Upper lobe of left lung (tissue), 6 donors: Measurements from ENCODE around the gene NEK1. TPM values are rescaled to one million over a fixed set of nuclear protein-coding genes. Genes with fewer than 3 reads are reported as not detected.

ENCODE experiments used
- ATAC-seq, 2 donors: fragments of 200-7000 bp; cut with Tn5 transposase; one replicate each; pipeline ENCODE4 v1.9.1; 2022; ENCODE audit warnings: mild to moderate bottlenecking in 2 of 2, moderate library complexity in 2 of 2; ENCODE audit not compliant: low FRiP score in 2 of 2
- DNase-seq, 2 donors: peaks; one replicate each; pipeline ENCODE4 v3.0.0-alpha.2; 2019 to 2020
- H3K27ac ChIP-seq, 4 donors: fragments of 200-600 bp; sonication (generic); one replicate each; pipeline ENCODE4 v1.5.1; 2016 to 2019
- H3K27me3 ChIP-seq, 4 donors: fragments of 200-600 bp; sonication (generic); one replicate each; pipeline ENCODE4 v1.5.1; 2017 to 2019
- H3K36me3 ChIP-seq, 4 donors: fragments of 200-600 bp; sonication (generic); one replicate each; pipeline ENCODE4 v1.5.1; 2016 to 2019
- H3K4me1 ChIP-seq, 4 donors: fragments of 200-600 bp; sonication (generic); one replicate each; pipeline ENCODE4 v1.5.1; 2018 to 2019
- H3K4me3 ChIP-seq, 4 donors: fragments of 200-600 bp; sonication (generic); one replicate each; pipeline ENCODE4 v1.5.1; 2017 to 2019; ENCODE audit warnings: mild to moderate bottlenecking in 2 of 4, moderate library complexity in 1 of 4
- H3K9me3 ChIP-seq, 4 donors: fragments of 200-600 bp; sonication (generic); one replicate each; pipeline ENCODE4 v1.5.1; 2018 to 2019
- CTCF ChIP-seq, 6 experiments: fragments of 450-650 bp in 4 of 6; fragments of 200-600 bp in 2 of 6; sonication (generic) in 2 of 6; IDR thresholded peaks; one replicate each; pipeline ENCODE4 v1.5.1; 2016 to 2019; ENCODE audit warnings: antibody characterized with exemption in 6 of 6
- EP300 ChIP-seq, 4 donors: sonication (generic); formaldehyde crosslinking; IDR thresholded peaks; one replicate each; pipeline ENCODE4 v1.5.1; 2017; ENCODE audit warnings: antibody characterized with exemption in 4 of 4, control low read depth in 2 of 4
- POLR2A ChIP-seq, 4 donors: fragments of 450-650 bp; IDR thresholded peaks; one replicate each; pipeline ENCODE4 v1.5.1; 2016 to 2017; ENCODE audit warnings: antibody characterized with exemption in 4 of 4, mild to moderate bottlenecking in 2 of 4
- POLR2AphosphoS5 ChIP-seq, 2 donors: sonication (generic); formaldehyde crosslinking; IDR thresholded peaks; one replicate each; pipeline ENCODE4 v1.5.1; 2017; ENCODE audit warnings: antibody characterized with exemption in 2 of 2
- WGBS, 2 donors: methylation state at CpG; one replicate each; pipeline ENCODE4 v1.1.5; 2017 to 2018; 5-methylcytosine and 5-hydroxymethylcytosine counted together
- total RNA-seq, 6 donors: library from RNA; depleted of rRNA in 4 of 6; stranded (reverse); fragments of >200 nt in 4 of 6; gene quantifications; one replicate each; pipeline versions ENCODE4 v1.1.0 to v1.2.1, GENCODE V29; 2016 to 2021
- donor health status: DM: no; HTN: no; CAD: no; lungs with moderate emphysema.
- donor health status: DM: no; HTN: yes; CAD: no; lungs with severe emphysema.

NEK1 gene
- total RNA-seq, 6 donors from 2014 or later: 6.9 to 24.2 (median 10.3) TPM

GRCh38 chr4:169652535-169652934 is 40.2 kb upstream of the NEK1 start:
- no peak for ATAC-seq
- TF ChIP-seq POLR2A (IDR thresholded peaks at IDR 0.05) (no peak), CTCF (IDR thresholded peaks at IDR 0.05) (no peak), EP300 (IDR thresholded peaks at IDR 0.05) (no peak), POLR2AphosphoS5 (IDR thresholded peaks at IDR 0.05) (no peak)

GRCh38 chr4:169650227-169650936 is 38.0 kb upstream of the NEK1 start:
- peak overlapping the region in 1 of 4 donors; percentile 5 for H3K27ac ChIP-seq
- no peak overlapping the region for H3K4me3 ChIP-seq
- H3K27me3 ChIP-seq: no peaks in the 10 kb centered on the region
- WGBS, 2 donors: 66% methylated on average over 3 of the region's 3 CpGs
- H3K4me1 ChIP-seq: peaks cover 0 to 9% (median 5%) of the 10 kb centered on the region in 4 donors
- no peak for DNase-seq
- no peak for ATAC-seq
- no peaks in the 10 kb centered on the region for H3K36me3 ChIP-seq
- TF ChIP-seq CTCF (IDR thresholded peaks at IDR 0.05) (no peak), EP300 (IDR thresholded peaks at IDR 0.05) (no peak), POLR2A (IDR thresholded peaks at IDR 0.05) (no peak)
- no peaks in the 10 kb centered on the region for H3K9me3 ChIP-seq

More at GRCh38 chr4:169652535-169652934, 40.2 kb upstream of the NEK1 start:
- no peak for DNase-seq
- no peaks in the 10 kb centered on the region for H3K27me3 ChIP-seq
- peaks cover 0 to 9% (median 5%) of the 10 kb centered on the region in 4 donors for H3K4me1 ChIP-seq
- H3K4me3 ChIP-seq: no peak overlapping the region
- H3K36me3 ChIP-seq: no peaks in the 10 kb centered on the region
- no peaks in the 10 kb centered on the region for H3K9me3 ChIP-seq
- H3K27ac ChIP-seq: no peak overlapping the region

GRCh38 chr4:169649545-169650226 is 37.3 kb upstream of the NEK1 start:
- no peaks in the 10 kb centered on the region for H3K27me3 ChIP-seq
- no peaks in the 10 kb centered on the region for H3K9me3 ChIP-seq
- DNase-seq (no peak), ATAC-seq (no peak)
- peak overlapping the region in 1 of 4 donors; percentile 5 for H3K27ac ChIP-seq
- TF ChIP-seq EP300 (IDR thresholded peaks at IDR 0.05) (no peak), POLR2A (IDR thresholded peaks at IDR 0.05) (no peak), POLR2AphosphoS5 (IDR thresholded peaks at IDR 0.05) (no peak), CTCF (IDR thresholded peaks at IDR 0.05) (no peak)
- H3K36me3 ChIP-seq: peaks cover 0 to 6% (median 0%) of the 10 kb centered on the region in 4 donors
- peaks cover 0 to 9% (median 5%) of the 10 kb centered on the region in 4 donors for H3K4me1 ChIP-seq
- H3K4me3 ChIP-seq: no peak overlapping the region
- 75 to 77% methylated on average over 7 of the region's 7 CpGs for WGBS, 2 donors

GRCh38 chr4:169645627-169646026 is 33.2 kb upstream of the NEK1 start:
- DNase-seq (no peak), ATAC-seq (no peak)
- peaks cover 0 to 20% (median 0%) of the 10 kb centered on the region in 4 donors for H3K36me3 ChIP-seq
- 85 to 89% methylated on average over 1 of the region's 1 CpG for WGBS, 2 donors
- H3K27me3 ChIP-seq: no peaks in the 10 kb centered on the region
- H3K4me3 ChIP-seq: no peak overlapping the region
- TF ChIP-seq POLR2A (IDR thresholded peaks at IDR 0.05): no peak
- no peaks in the 10 kb centered on the region for H3K9me3 ChIP-seq
- H3K4me1 ChIP-seq: peaks cover 0 to 7% (median 4%) of the 10 kb centered on the region in 4 donors
- H3K27ac ChIP-seq: no peak overlapping the region

- TF ChIP-seq CTCF (IDR thresholded peaks at IDR 0.05): no peak
- no peak for TF ChIP-seq POLR2AphosphoS5 (IDR thresholded peaks at IDR 0.05)
- no peak for TF ChIP-seq POLR2A (IDR thresholded peaks at IDR 0.05)
- no peak for TF ChIP-seq EP300 (IDR thresholded peaks at IDR 0.05)
- H3K36me3 ChIP-seq: peaks cover 0 to 23% (median 0%) of the 10 kb centered on the region in 4 donors
- no peak for DNase-seq
- H3K27me3 ChIP-seq: no peaks in the 10 kb centered on the region
- 95 to 97% methylated on average over 7 of the region's 7 CpGs for WGBS, 2 donors
- H3K27ac ChIP-seq: no peak overlapping the region
- no peak for ATAC-seq
- H3K9me3 ChIP-seq: no peaks in the 10 kb centered on the region
- H3K4me1 ChIP-seq: peaks cover 0 to under 1% (median 0%) of the 10 kb centered on the region in 4 donors
- H3K4me3 ChIP-seq: no peak overlapping the region
These were observed 32.4 kb upstream of the NEK1 start for GRCh38 chr4:169644802-169645201.
